HepG2 (cell line): ENCODE measurements around the gene SLC11A1. TPM values are rescaled to one million over a fixed set of nuclear protein-coding genes. Genes with fewer than 3 reads are reported as not detected.
A peak's percentile ranks its signal among the peaks of the same experiment; 100 is the strongest.

Experiments
- ETV5 ChIP-seq: IDR thresholded peaks from 2 replicates; pipeline ENCODE4 v1.6.1; 2018; ENCODE audit warnings: missing biosample characterization, missing genetic modification reagents, inconsistent platforms, borderline replicate concordance
- HNRNPL ChIP-seq: fragments of 200-400 bp; formaldehyde crosslinking; IDR thresholded peaks from 2 replicates; pipeline ENCODE4 v1.6.1; 2017; ENCODE audit warnings: mild to moderate bottlenecking, low read depth, low read length
- MAZ ChIP-seq, 2 experiments: sonication (generic) in 1 of 2; formaldehyde crosslinking in 1 of 2; IDR thresholded peaks; 2 replicates each; pipeline versions ENCODE4 v1.5.0 to v1.6.1; 2012 to 2020; ENCODE audit warnings: low read depth in 2 of 2, mild to moderate bottlenecking in 2 of 2, borderline replicate concordance in 1 of 2, improper control_type of control experiment in 1 of 2, low read length in 1 of 2, missing genetic modification reagents in 1 of 2, moderate library complexity in 1 of 2
- MEF2D ChIP-seq: sonication (generic); formaldehyde crosslinking; IDR thresholded peaks from 2 replicates; pipeline ENCODE4 v1.5.1; 2020; ENCODE audit warnings: mild to moderate bottlenecking, missing genetic modification reagents
- SNAI1 ChIP-seq: sonication (generic); formaldehyde crosslinking; IDR thresholded peaks from 2 replicates; pipeline ENCODE4 v1.5.0; 2020; ENCODE audit warnings: mild to moderate bottlenecking, missing genetic modification reagents, borderline replicate concordance
- SRSF9 ChIP-seq: fragments of 200-400 bp; formaldehyde crosslinking; IDR thresholded peaks from 2 replicates; pipeline ENCODE4 v1.6.1; 2018; ENCODE audit warnings: borderline replicate concordance, mild to moderate bottlenecking, low read depth, low read length; ENCODE audit not compliant: insufficient read depth, poor library complexity, severe bottlenecking
- ZFAT ChIP-seq: sonication (generic); formaldehyde crosslinking; conservative IDR thresholded peaks from 2 replicates; pipeline ENCODE4 v1.8.1; 2023; ENCODE audit warnings: missing genetic modification reagents, inconsistent platforms
- ZFP62 ChIP-seq: sonication (generic); formaldehyde crosslinking; IDR thresholded peaks from 2 replicates; pipeline ENCODE4 v1.4.0; 2020; ENCODE audit warnings: missing genetic modification reagents
- ZFP82 ChIP-seq: sonication (generic); formaldehyde crosslinking; IDR thresholded peaks from 2 replicates; pipeline ENCODE4 v1.5.1; 2020; ENCODE audit warnings: mild to moderate bottlenecking, missing genetic modification reagents, borderline replicate concordance
- ZMAT3 ChIP-seq: sonication (generic); formaldehyde crosslinking; conservative IDR thresholded peaks from 2 replicates; pipeline ENCODE4 v1.7.0; 2021; ENCODE audit warnings: missing genetic modification reagents
- ZNF256 ChIP-seq: sonication (generic); formaldehyde crosslinking; conservative IDR thresholded peaks from 2 replicates; pipeline ENCODE4 v1.4.0; 2020; ENCODE audit warnings: missing genetic modification reagents
- ZNF264 ChIP-seq: sonication (generic); formaldehyde crosslinking; IDR thresholded peaks from 2 replicates; pipeline ENCODE4 v1.4.0; 2020; ENCODE audit warnings: missing genetic modification reagents
- ZNF282 ChIP-seq: fragments of 450-650 bp; IDR thresholded peaks from 2 replicates; pipeline ENCODE4 v1.6.1; 2018; ENCODE audit not compliant: partially characterized antibody
- ZNF317 ChIP-seq: sonication (generic); formaldehyde crosslinking; IDR thresholded peaks from 2 replicates; pipeline ENCODE4 v1.5.0; 2020; ENCODE audit warnings: mild to moderate bottlenecking, missing genetic modification reagents
- ZNF672 ChIP-seq: sonication (generic); formaldehyde crosslinking; IDR thresholded peaks from 2 replicates; pipeline ENCODE4 v1.8.1; 2022; ENCODE audit warnings: missing genetic modification reagents
- ZNF83 ChIP-seq: sonication (generic); formaldehyde crosslinking; IDR thresholded peaks from 2 replicates; pipeline ENCODE4 v1.4.0; 2020; ENCODE audit warnings: missing genetic modification reagents, mild to moderate bottlenecking, borderline replicate concordance
- ZUFSP ChIP-seq: sonication (generic); formaldehyde crosslinking; IDR thresholded peaks from 2 replicates; pipeline ENCODE4 v1.9.0; 2021; ENCODE audit warnings: missing genetic modification reagents, mild to moderate bottlenecking, borderline replicate concordance
- polyA plus RNA-seq, 8 experiments: library from polyadenylated mRNA; depleted of rRNA in 3 of 8; stranded (reverse) in 7 of 8; unstranded in 1 of 8; fragments of >200 nt; fragmentation: Illumina TruSeq in 4 of 8; extraction: Trizol in 4 of 8; gene quantifications; 2 replicates each; pipeline versions ENCODE4 v1.2.1 to v1.2.3, GENCODE V29; 2011 to 2016; ENCODE audit warnings: low read depth in 4 of 8, missing spikeins in 1 of 8, mixed read lengths in 1 of 8; ENCODE audit not compliant: insufficient read depth in 1 of 8
- total RNA-seq, 5 experiments: library from RNA; depleted of rRNA; stranded (reverse); fragments of >200 nt; fragmentation: Illumina TruSeq; extraction: Trizol; gene quantifications; 2 replicates each; pipeline ENCODE4 v1.2.3, GENCODE V29; 2016; ENCODE audit warnings: low read depth in 1 of 5
- TF ChIP-seq, protein P1 (sequence below): sonication (generic); formaldehyde crosslinking; IDR thresholded peaks from 2 replicates; pipeline ENCODE4 v1.5.0; 2020; ENCODE audit warnings: missing genetic modification reagents
- TF ChIP-seq, protein P2 (sequence below): IDR thresholded peaks from 2 replicates; pipeline ENCODE4 v1.6.1; 2016; ENCODE audit warnings: low read depth, missing genetic modification reagents, missing compliant biosample characterization
- TF ChIP-seq, protein P3 (sequence below): sonication (generic); formaldehyde crosslinking; IDR thresholded peaks from 2 replicates; pipeline ENCODE4 v1.4.0; 2020; ENCODE audit warnings: missing genetic modification reagents

SLC11A1 gene
- total and polyA plus RNA-seq, 2 of the 13 experiments (the other 11 are each of a cell fraction or from before 2014, with no cell fraction given), result 0.33 to 2.3 TPM

- peak; percentile 78 for TF ChIP-seq ETV5 (CRISPR knock-in tag)
- 0 out of 2 replicates have a peak, but pooled peaks have one; percentile 35 for TF ChIP-seq ZNF317 (CRISPR knock-in tag)
- TF ChIP-seq SRSF9, result no peak
- no peak for TF ChIP-seq ZFP62
- TF ChIP-seq MAZ (IDR thresholded peaks at IDR 0.05; ENCODE audit: borderline replicate concordance, low read depth, low read length), result no peak
- TF ChIP-seq MAZ (CRISPR knock-in tag; IDR thresholded peaks at IDR 0.05; ENCODE audit: low read depth), result 0 out of 2 replicates have a peak, but pooled peaks have one; percentile 52
- no peak for TF ChIP-seq ZUFSP
- no peak for TF ChIP-seq ZNF256 (CRISPR knock-in tag)
- TF ChIP-seq ZFP82 (CRISPR knock-in tag), result peak; percentile 89; the same call in 1 of the 2 replicates
- TF ChIP-seq, protein P1, sequence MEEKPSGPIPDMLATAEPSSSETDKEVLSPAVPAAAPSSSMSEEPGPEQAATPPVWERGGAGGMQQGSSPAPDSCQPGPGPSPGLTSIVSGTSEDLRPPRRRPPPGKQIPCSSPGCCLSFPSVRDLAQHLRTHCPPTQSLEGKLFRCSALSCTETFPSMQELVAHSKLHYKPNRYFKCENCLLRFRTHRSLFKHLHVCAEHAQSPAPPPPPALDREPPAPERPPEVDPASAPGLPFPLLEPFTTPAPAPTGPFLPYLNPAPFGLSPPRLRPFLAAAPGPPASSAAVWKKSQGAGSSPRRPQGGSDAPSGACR, result no peak
- TF ChIP-seq HNRNPL, result no peak
- TF ChIP-seq ZNF264 (CRISPR knock-in tag), result no peak
- no peak for TF ChIP-seq ZFAT (CRISPR knock-in tag)
- TF ChIP-seq MEF2D (CRISPR knock-in tag), result peak; percentile 68; the same call in 1 of the 2 replicates
- TF ChIP-seq, protein P2, sequence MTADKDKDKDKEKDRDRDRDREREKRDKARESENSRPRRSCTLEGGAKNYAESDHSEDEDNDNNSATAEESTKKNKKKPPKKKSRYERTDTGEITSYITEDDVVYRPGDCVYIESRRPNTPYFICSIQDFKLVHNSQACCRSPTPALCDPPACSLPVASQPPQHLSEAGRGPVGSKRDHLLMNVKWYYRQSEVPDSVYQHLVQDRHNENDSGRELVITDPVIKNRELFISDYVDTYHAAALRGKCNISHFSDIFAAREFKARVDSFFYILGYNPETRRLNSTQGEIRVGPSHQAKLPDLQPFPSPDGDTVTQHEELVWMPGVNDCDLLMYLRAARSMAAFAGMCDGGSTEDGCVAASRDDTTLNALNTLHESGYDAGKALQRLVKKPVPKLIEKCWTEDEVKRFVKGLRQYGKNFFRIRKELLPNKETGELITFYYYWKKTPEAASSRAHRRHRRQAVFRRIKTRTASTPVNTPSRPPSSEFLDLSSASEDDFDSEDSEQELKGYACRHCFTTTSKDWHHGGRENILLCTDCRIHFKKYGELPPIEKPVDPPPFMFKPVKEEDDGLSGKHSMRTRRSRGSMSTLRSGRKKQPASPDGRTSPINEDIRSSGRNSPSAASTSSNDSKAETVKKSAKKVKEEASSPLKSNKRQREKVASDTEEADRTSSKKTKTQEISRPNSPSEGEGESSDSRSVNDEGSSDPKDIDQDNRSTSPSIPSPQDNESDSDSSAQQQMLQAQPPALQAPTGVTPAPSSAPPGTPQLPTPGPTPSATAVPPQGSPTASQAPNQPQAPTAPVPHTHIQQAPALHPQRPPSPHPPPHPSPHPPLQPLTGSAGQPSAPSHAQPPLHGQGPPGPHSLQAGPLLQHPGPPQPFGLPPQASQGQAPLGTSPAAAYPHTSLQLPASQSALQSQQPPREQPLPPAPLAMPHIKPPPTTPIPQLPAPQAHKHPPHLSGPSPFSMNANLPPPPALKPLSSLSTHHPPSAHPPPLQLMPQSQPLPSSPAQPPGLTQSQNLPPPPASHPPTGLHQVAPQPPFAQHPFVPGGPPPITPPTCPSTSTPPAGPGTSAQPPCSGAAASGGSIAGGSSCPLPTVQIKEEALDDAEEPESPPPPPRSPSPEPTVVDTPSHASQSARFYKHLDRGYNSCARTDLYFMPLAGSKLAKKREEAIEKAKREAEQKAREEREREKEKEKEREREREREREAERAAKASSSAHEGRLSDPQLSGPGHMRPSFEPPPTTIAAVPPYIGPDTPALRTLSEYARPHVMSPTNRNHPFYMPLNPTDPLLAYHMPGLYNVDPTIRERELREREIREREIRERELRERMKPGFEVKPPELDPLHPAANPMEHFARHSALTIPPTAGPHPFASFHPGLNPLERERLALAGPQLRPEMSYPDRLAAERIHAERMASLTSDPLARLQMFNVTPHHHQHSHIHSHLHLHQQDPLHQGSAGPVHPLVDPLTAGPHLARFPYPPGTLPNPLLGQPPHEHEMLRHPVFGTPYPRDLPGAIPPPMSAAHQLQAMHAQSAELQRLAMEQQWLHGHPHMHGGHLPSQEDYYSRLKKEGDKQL (CRISPR knock-in tag), result no peak
- no peak for TF ChIP-seq ZNF672
- TF ChIP-seq, protein P3, sequence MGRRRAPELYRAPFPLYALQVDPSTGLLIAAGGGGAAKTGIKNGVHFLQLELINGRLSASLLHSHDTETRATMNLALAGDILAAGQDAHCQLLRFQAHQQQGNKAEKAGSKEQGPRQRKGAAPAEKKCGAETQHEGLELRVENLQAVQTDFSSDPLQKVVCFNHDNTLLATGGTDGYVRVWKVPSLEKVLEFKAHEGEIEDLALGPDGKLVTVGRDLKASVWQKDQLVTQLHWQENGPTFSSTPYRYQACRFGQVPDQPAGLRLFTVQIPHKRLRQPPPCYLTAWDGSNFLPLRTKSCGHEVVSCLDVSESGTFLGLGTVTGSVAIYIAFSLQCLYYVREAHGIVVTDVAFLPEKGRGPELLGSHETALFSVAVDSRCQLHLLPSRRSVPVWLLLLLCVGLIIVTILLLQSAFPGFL (CRISPR knock-in tag), result no peak
- no peak for TF ChIP-seq ZMAT3 (CRISPR knock-in tag)
- TF ChIP-seq ZNF83 (CRISPR knock-in tag), result no peak
- no peak for TF ChIP-seq SNAI1 (CRISPR knock-in tag)
- no peak for TF ChIP-seq ZNF282
These were observed 7.5 kb downstream of the SLC11A1 start (continued) for GRCh38 chr2:218389333-218390150.
